Activated CD8-positive, alpha-beta memory T cell treated with anti-CD3 and anti-CD28 coated beads for 36 hours (primary cell): ENCODE measurements around the gene RAVER2. TPM values are rescaled to one million over a fixed set of nuclear protein-coding genes. Genes with fewer than 3 reads are reported as not detected.

Source experiments
- CTCF ChIA-PET: fragments of 350-600 bp; sonication (Branson Sonifier 250); formaldehyde crosslinking; loops from one replicate; lab custom pipeline; 2021; ENCODE audit warnings: antibody characterized with exemption; lab: Charles Lee
- POLR2A ChIA-PET: fragments of 350-600 bp; sonication (Branson Sonifier 250); formaldehyde crosslinking; loops from one replicate; lab custom pipeline; 2021; ENCODE audit warnings: antibody characterized with exemption; lab: Charles Lee
- total RNA-seq, 2 experiments: library from RNA; stranded (reverse); gene quantifications; one replicate each; pipeline ENCODE4 v1.2.3, GENCODE V29; 2021

The RAVER2 gene
- total RNA-seq, 2 experiments from 2014 or later, result 6.9 to 7.0 TPM

DNA sequence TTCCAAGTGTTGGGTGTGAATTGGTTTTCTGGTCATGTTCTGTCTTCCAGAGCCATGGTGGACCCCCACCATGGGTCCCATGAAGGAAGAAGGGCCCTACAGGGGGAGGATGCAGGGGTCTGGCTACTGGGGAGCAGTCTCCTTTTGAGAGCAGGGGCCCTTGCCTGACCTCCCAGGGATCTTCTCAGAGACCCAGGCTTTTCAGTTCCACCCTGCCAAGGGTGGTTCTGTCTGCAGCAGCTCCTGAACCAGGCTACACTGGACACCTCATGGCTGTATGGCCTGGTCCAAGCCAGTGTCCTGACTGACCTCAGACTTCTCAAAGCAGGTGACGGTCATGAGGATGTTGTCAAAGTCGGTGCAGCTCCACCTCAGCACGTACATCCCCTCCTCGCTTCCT is 112.5 kb downstream of the RAVER2 start:
- ChIA-PET CTCF (no interaction called here), POLR2A (no interaction called here)

DNA sequence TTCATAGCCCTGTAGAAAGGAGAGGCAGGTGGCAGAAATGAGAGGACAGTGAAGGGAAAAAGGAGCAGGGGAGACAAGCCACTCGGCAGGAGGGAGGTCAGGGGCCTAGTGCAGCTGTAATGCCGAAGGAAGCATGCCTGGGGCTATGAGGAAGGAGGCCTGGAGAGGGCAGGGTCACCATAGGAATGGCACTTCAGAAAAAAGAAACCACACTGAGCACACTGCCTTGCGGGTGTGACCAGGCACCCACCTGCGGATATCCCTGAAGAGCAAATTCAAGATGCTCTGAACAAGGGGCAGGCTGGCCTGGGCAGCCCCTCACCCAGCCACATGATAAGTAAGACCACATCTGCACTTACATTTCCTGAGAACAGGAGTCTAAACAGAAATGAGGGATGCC is 116.7 kb downstream of the RAVER2 start:
- POLR2A ChIA-PET, result no interaction called here

DNA sequence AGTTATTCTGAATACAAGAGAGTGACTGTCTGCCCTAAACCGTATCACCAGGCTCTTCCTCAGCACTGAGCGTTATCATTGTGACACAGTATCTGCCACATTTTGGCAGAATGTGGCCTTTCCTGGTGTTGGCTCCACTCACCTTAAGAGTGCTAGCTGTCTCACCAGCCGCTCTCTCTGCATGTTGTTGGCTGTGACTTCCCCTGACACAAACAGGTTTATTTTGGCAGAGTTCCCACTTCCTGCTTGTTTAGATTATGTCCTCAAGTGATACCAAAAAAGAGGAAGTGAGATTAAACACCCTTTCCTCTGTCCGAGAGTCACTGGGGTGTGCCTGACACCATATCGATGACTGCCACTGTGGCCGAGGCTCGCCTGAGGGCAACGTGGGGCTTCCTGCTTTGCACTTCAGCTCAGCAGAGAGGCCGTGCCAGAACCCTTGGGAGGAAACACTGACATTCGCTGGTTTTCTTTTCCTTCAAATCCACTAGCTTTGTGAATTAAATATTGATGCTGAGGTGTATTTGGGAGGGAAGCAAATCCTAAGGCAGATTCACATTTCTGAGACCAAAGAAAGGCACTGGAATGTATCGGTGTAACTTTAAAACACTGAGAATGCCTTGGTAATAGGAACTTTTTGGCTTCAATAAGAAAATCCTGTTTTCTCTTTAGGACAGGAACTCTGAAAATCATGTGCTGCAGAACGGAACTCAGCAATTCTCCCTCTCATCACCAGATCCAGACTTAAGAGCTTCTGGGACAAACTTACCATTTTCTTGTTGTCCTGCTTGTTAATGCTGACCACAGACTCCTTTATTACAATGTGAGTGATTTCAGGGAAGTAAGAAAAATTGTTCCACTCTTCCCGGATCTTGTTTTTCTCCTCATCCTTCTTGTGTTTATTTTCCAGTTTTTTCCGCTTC is 119.4 kb downstream of the RAVER2 start:
- CTCF ChIA-PET, result interaction anchor here (0.9 kb wide), 1 partner anchor 178 kb away, joined by 3 read pairs; no protein-coding TSS in a partner anchor
- POLR2A ChIA-PET, result no interaction called here

More for the DNA sequence above, 116.7 kb downstream of the RAVER2 start:
- CTCF ChIA-PET, result interaction anchor here (0.8 kb wide), 1 partner anchor 105 kb away, joined by 4 read pairs; the partner anchor contains the start of gene JAK1

DNA sequence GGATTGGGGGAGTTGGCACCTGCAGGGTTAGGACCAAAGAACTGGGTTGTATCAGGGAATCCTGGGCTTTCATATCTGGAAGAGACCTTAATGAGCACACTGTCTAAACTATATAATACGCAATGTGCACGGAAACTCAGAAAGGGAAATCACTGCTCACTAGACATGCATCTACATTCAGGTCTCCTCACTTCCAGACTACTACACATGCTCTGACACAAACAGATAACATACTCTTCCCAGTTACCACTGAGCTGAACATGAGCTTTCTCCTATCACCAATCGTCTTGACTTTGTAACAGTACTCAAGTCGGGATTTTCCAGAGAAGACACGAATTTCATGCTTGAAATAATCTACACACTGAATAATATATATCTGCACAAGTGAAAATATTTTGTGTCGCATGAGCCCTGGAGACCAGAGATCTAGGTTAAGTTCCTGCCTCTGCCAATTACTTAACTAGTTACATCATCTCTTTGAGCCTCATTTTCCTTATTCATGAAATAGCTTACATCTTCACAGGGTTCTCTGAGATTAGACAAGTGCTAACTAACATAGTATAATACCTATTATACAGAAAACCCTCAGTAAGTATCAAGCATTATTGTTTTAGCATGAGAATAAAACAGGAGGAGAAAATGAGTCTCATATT is 120.4 kb downstream of the RAVER2 start:
- CTCF ChIA-PET, result interaction anchor here (0.9 kb wide), 1 partner anchor 177 kb away, joined by 3 read pairs; no protein-coding TSS in a partner anchor
- POLR2A ChIA-PET, result no interaction called here

DNA sequence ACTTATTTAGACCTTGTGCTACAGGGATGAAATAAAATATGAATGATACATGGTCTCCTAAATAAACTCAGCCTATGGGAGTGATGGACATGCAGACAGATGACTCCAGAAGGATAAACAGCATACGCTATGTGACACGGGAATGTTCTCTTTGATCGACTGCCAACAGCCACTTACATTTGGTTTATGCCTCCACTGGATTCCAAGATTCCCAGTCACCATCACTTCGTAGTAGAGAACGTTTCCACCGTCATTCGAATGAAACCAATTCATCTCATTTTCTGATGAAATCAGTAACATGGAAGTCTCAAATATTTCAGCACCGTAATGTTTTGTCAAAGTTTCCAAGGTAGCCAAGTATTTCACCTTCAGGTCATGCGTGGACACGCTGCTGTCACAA is 121.8 kb downstream of the RAVER2 start:
- CTCF ChIA-PET, result no interaction called here
- POLR2A ChIA-PET, result no interaction called here

DNA sequence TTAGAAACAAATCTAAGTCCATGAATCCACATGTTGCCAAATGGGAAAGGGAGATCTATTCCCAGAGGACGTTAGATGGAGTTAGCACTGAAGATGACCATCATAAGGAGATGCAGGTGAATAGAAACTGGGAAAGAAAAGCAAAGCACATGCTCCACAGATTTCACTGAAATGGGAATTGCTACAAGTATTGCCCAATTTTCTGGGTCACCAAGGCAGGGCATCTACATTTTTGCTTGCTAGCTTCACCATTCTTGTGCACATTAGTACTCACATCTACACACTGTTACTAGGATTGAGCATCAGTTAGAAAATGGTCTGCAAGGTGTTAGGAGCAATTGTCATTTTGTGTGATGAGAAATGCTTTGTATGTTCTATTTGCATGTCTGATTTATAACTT is 122.4 kb downstream of the RAVER2 start:
- ChIA-PET CTCF (no interaction called here), POLR2A (no interaction called here)

DNA sequence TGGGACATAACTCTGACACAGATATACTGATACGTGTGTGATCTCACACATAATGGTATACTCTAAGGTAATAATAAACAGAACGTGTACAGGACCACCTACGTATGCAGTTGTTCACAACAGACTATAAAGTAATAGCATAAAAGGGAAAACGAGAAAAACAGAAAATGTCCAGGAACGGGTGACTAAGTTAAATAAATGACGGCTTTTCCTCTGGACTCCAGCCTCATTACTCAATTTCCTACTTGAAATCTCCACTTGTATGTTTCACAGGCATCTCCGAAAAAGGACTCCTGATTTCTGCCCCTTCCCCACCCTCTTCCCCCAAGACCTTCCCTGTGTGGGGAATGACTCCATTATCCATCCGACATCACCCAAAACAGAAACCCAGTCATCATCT is 126.4 kb downstream of the RAVER2 start:
- ChIA-PET POLR2A (no interaction called here), CTCF (no interaction called here)

DNA sequence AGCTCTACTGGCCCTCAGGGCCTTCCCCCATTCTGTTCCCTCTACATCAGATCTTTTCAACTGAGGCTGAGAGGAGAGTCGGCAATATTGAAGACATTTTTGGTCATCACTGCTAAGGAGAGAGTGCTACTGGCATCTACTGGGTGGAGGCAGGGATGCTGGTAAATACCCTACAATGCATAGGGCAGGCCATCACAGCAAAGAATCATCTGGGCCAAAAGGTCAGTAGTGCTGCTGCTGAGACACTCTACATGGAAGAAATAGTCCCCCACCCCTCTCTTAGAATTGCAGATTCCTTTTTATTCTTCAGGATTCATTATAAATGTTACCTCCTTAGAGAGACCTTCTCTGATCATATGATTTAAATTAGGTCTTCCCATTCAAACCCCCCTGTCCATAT is 127.2 kb downstream of the RAVER2 start:
- CTCF ChIA-PET, result no interaction called here
- POLR2A ChIA-PET, result no interaction called here

DNA sequence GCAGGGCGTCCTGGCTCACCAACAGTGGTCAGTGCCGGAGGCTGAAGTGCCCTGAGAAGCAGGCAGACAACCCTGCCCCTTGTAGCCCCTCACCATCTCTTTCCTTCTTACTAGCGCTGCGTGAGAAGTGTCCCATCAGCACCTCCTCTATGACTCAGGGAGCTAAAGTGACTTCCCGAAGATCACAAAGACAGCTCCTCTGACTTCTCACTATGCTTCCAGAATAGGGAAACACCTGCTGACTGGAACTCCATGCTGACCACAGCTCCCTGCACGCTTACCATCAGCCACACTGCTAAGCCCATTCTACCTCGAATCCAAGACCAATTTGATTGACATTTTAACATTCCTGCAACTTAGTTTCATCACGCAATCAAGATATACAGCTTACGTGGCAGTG is 128.7 kb downstream of the RAVER2 start:
- ChIA-PET CTCF (no interaction called here), POLR2A (no interaction called here)

DNA sequence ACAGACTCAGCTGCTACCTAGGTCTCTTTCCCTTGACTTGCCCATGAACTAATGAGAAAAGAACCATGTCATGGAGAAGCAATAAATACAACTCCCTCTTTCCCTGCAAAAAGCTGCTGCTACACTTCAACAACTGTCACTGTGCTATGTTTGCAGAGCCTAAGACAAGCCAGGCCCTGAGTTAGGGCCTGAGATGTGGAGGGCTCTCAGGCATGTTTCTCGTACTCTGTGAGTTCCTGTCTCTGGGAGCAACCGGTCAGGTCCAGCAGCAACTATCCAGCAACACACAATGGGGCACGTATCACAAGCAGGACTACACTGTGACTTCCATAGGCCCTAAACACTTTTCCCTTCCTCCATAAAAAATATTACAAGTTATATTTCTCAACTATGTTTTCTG is 129.8 kb downstream of the RAVER2 start:
- POLR2A ChIA-PET, result no interaction called here

DNA sequence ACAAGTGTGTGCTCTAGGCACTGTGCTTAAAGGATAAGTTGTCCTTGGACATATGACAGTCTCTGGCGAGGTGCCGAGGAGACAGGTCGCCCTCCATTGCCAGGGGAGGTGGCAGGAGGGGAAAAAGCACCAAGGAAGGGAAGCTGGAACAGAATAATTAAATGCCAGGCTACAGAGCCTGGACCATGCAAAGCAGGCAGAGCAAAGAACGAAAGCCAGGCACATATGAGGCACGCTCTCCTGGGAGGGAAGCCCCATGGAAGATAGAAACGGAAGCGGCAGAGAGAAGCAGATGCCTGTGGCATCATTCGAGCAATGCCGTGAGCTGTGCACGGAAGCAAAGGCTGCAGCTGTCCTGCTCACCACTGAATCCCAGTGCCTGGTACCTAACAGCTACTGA is 130.2 kb downstream of the RAVER2 start:
- ChIA-PET POLR2A (no interaction called here), CTCF (no interaction called here)

More for the DNA sequence above, 129.8 kb downstream of the RAVER2 start:
- CTCF ChIA-PET, result no interaction called here

DNA sequence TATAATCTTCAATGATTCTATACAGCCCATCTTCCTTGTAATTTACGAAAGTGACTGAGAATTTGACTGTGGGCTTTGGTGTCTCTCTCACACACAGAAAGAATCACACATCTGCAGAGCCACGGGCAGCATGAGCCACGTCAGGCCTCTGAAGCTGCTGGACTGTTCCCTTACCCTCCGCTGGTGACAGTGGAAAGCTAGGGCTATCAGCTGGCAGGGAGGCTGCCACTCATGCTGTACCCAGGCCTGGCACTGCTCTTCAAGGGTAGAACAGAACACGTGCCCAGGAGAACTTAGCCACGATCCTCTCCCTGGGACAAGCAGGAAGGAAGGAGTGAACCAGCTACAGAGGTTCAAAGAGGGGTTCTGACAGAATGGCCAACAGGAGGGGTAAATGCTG is 130.7 kb downstream of the RAVER2 start:
- CTCF ChIA-PET, result no interaction called here
- POLR2A ChIA-PET, result no interaction called here

DNA sequence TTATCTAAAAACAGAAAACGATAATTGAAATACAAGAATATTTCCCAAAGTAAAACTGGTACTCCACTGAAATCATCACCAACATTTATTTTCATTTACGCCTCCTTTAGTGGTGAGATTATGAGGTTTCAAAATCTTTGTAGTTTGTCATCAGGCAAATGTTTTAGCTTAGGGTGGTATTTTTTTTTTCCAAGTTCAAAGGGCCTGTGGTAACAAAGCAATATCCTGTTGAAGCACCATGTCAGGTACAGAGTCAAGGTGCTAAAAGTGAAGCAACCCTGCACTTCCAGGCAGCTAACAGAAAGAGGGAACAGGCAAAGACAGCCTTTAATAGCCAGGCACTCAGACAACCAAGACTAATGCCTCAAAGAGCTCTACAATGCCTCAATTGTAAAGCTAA is 132.3 kb downstream of the RAVER2 start:
- CTCF ChIA-PET, result no interaction called here
- POLR2A ChIA-PET, result interaction anchor here (0.9 kb wide), 1 partner anchor 83 kb away, joined by 4 read pairs; no protein-coding TSS in a partner anchor

DNA sequence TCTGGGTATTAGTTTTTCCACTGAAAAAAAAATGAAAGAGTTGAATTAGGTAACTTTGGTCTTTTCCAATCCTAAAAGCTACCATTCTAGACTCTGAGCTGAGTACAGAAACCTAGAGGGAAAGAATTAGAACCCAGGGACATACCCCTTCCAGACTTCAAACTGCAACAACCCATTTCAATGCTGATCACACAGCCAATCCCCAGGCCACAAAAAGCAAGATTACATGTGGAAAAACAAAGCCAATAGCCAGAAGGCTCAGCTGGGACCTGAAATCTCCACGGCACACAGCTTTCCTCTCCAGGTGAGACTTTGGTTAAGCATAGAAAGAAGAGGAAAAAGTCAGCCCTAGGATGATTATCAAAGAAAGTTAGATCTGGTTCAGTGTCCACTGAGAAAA is 132.7 kb downstream of the RAVER2 start:
- POLR2A ChIA-PET, result interaction anchor here (0.9 kb wide), 1 partner anchor 83 kb away, joined by 4 read pairs; no protein-coding TSS in a partner anchor
- CTCF ChIA-PET, result interaction anchor here (0.6 kb wide), 1 partner anchor 174 kb away, joined by 4 read pairs; no protein-coding TSS in a partner anchor

DNA sequence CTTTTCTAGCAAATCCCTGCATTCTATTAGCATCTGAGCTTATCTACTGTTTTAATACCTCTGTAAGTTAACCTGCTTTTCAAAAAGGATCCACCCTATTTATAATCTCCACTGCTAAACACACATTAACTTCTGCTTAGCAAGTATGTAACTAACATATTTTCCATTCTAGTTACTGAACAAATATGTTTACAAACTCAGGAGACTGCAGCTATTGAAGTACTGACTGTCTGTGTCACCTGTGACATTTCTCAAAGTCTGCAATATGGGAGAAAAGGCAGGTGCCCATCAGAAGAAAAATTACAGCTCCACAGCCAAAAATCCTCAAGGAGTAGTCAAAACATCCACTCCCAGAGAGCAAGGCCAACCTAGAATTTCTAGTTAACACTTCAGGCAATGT is 133.2 kb downstream of the RAVER2 start:
- ChIA-PET CTCF (interaction anchor here (0.6 kb wide), 1 partner anchor 174 kb away, joined by 4 read pairs; no protein-coding TSS in a partner anchor), POLR2A (no interaction called here)

DNA sequence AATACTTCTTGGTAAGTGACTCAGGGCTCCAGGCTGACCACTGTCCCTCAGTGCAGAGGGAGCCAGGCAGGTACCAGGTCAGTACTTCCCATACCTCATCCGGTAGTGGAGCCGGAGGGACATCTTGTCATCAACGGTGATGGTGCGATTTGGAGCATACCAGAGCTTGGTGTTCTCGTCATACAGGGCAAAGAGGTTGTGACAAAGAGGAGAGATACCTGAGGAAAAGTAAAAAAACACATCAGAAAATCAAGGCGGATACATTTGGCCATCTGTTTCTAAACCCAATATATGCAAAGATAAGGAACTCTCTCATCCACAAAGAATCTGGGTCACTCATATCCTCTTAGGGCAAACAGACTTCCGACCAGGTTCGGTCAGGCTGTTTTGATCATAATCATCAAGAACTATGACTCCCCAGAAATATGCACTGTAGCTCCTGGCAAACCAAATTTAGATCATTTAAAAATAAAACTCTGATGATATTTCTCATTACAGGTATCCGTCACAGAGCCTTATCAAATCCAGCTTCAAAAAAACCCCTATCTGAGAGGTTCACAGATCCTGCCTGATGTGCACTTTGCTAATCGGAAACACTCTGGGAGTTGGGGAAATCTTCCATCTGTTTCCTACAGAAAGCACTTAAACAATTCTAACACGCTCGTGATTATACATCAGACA is 134.2 kb downstream of the RAVER2 start:
- ChIA-PET CTCF (no interaction called here), POLR2A (no interaction called here)

DNA sequence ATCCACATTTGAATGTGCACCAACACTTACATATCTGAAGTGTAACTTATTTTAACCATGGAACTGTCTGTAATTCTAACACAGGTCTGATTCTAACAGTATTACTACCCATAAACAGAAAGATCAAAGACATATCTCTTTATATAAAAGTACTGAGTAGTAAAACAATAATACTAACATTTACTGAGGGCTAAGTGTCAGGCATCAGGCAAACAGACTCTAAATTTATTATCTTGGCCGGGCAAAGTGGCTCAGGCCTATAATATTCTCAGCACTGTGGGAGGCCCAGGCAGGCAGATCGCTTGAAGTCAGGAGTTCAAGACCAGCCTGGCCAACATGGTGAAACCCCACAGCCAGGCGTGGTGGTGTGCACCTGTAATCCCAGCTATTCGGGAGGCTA is 135.6 kb downstream of the RAVER2 start:
- POLR2A ChIA-PET, result no interaction called here
- CTCF ChIA-PET, result no interaction called here

DNA sequence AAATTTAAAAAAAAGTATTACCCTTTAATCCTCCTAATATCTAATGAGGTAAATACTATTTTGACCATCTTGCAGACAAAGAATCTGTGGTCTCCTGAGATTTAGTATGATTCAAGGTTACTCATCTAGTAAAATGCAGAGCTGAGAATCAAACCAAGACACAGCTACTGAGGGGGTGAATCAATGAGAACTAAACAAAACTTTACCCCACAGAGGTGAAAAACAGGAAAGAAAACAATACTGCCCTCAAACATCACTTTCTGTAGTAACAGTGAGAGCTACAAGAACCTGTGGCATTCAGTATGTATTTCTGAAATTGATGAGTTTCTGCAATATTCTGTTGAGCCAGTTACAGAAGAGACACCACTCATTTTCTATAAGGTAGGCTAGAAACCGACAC is 136.4 kb downstream of the RAVER2 start:
- POLR2A ChIA-PET, result interaction anchor here (0.5 to 0.6 kb wide), 2 partner anchors 85 to 121 kb away, joined by 3 to 4 read pairs; no protein-coding TSS in a partner anchor

More for the DNA sequence above, 136.4 kb downstream of the RAVER2 start:
- CTCF ChIA-PET, result interaction anchor here (1.0 kb wide), 1 partner anchor 139 kb away, joined by 3 read pairs; no protein-coding TSS in a partner anchor
